Measurements from ENCODE around the gene GNAS.

- no peak for TF ChIP-seq EZH2 (IDR thresholded peaks at IDR 0.05; ENCODE audit: insufficient read depth, low read length)
- TF ChIP-seq, protein P1, sequence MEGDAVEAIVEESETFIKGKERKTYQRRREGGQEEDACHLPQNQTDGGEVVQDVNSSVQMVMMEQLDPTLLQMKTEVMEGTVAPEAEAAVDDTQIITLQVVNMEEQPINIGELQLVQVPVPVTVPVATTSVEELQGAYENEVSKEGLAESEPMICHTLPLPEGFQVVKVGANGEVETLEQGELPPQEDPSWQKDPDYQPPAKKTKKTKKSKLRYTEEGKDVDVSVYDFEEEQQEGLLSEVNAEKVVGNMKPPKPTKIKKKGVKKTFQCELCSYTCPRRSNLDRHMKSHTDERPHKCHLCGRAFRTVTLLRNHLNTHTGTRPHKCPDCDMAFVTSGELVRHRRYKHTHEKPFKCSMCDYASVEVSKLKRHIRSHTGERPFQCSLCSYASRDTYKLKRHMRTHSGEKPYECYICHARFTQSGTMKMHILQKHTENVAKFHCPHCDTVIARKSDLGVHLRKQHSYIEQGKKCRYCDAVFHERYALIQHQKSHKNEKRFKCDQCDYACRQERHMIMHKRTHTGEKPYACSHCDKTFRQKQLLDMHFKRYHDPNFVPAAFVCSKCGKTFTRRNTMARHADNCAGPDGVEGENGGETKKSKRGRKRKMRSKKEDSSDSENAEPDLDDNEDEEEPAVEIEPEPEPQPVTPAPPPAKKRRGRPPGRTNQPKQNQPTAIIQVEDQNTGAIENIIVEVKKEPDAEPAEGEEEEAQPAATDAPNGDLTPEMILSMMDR (IDR thresholded peaks at IDR 0.05; ENCODE audit: insufficient read depth, low read depth, low read length) = no peak
These were observed 30.8 kb downstream of the GNAS start for GRCh38 chr20:58883241-58883691.
